Measurements from ENCODE around the gene GALNT11. TPM values are rescaled to one million over a fixed set of nuclear protein-coding genes. Genes with fewer than 3 reads are reported as not detected.

The GALNT11 gene
- total RNA-seq, 1 donor from 2014 or later: 65.5 TPM

DNA sequence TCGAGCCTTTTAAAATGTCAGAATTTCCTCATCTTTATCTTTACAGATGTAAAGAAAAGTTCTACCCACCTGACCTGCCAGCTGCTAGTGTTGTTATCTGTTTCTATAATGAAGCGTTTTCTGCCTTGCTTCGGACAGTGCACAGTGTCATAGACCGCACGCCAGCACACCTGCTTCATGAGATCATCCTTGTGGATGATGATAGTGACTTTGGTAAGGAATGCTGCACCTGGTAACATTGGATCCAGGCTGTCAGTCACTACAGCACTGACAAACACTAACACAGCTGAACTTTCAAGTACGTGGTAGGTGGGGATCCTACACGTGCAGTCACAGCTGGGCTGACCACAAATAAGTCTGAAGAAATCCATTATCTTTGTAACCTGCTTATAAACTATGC, 77.6 kb downstream of the GALNT11 start:
- TF ChIP-seq, protein P1, sequence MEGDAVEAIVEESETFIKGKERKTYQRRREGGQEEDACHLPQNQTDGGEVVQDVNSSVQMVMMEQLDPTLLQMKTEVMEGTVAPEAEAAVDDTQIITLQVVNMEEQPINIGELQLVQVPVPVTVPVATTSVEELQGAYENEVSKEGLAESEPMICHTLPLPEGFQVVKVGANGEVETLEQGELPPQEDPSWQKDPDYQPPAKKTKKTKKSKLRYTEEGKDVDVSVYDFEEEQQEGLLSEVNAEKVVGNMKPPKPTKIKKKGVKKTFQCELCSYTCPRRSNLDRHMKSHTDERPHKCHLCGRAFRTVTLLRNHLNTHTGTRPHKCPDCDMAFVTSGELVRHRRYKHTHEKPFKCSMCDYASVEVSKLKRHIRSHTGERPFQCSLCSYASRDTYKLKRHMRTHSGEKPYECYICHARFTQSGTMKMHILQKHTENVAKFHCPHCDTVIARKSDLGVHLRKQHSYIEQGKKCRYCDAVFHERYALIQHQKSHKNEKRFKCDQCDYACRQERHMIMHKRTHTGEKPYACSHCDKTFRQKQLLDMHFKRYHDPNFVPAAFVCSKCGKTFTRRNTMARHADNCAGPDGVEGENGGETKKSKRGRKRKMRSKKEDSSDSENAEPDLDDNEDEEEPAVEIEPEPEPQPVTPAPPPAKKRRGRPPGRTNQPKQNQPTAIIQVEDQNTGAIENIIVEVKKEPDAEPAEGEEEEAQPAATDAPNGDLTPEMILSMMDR (IDR thresholded peaks at IDR 0.05): no peak
- TF ChIP-seq EZH2phosphoT487 (IDR thresholded peaks at IDR 0.05) (no peak), EZH2 (IDR thresholded peaks at IDR 0.05) (no peak)
- Mint-ChIP-seq H3K4me3 (no peak overlapping the region), H3K4me1 (no peaks in the 10 kb centered on the region), H3K9me3 (no peaks in the 10 kb centered on the region), H3K27me3 (ENCODE audit: insufficient read depth, low read depth) (no peaks in the 10 kb centered on the region), H3K36me3 (peaks cover 22% of the 10 kb centered on the region), H3K27ac (no peak overlapping the region)
- Histone ChIP-seq H3K4me3 (no peak overlapping the region), H3K79me2 (ENCODE audit: low read depth) (no peaks in the 10 kb centered on the region), H3K9ac (no peak overlapping the region), H3K36me3 (no peaks in the 10 kb centered on the region), H3K9me3 (ENCODE audit: low read depth) (no peaks in the 10 kb centered on the region), H3K27ac (no peak overlapping the region), H3F3A (ENCODE audit: low read depth) (no peaks in the 10 kb centered on the region), H3K4me1 (no peaks in the 10 kb centered on the region), H4K20me1 (ENCODE audit: low read depth) (no peaks in the 10 kb centered on the region), H3K4me2 (no peak overlapping the region), H3K27me3 (no peaks in the 10 kb centered on the region), H2AFZ (replicated peaks) (no peak overlapping the region)
- DNase-seq (ENCODE audit: low spot score): no peak

DNA sequence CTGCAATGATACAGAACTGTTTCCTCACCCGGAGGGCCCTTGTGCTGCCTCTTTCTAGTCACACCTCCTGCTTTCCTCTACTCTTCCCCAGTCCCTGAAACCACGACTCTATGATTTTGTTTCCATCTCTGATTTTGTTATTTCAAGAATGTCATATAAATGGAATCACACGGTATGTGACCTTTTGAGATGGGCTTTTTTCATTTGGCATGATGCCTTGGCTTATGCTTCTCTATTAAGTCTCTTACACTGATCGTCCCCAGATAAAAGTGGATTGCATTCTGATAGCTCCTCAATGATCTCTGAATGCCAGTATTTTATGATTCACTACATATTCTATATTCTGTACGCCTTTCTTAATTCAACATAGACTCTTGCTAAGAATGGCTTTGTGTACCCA, 78.2 kb downstream of the GALNT11 start:
- H3K27me3 ChIP-seq: no peaks in the 10 kb centered on the region
- Mint-ChIP-seq H3K36me3 (peaks cover 23% of the 10 kb centered on the region), H3K9me3 (no peaks in the 10 kb centered on the region), H3K27me3 (ENCODE audit: insufficient read depth, low read depth) (no peaks in the 10 kb centered on the region), H3K27ac (no peak overlapping the region), H3K4me1 (no peaks in the 10 kb centered on the region), H3K4me3 (no peak overlapping the region)
- H3K4me1 ChIP-seq: no peaks in the 10 kb centered on the region
- DNase-seq (ENCODE audit: low spot score): no peak
- no peak overlapping the region for H3K9ac ChIP-seq
- no peak overlapping the region for H3K4me2 ChIP-seq
- no peaks in the 10 kb centered on the region for H4K20me1 ChIP-seq (ENCODE audit: low read depth)
- H3K4me3 ChIP-seq: no peak overlapping the region
- no peak overlapping the region for H2AFZ ChIP-seq (replicated peaks)
- H3K27ac ChIP-seq: no peak overlapping the region
- no peaks in the 10 kb centered on the region for H3K79me2 ChIP-seq (ENCODE audit: low read depth)
- H3F3A ChIP-seq (ENCODE audit: low read depth): no peaks in the 10 kb centered on the region
- no peaks in the 10 kb centered on the region for H3K9me3 ChIP-seq (ENCODE audit: low read depth)
- H3K36me3 ChIP-seq: no peaks in the 10 kb centered on the region
- TF ChIP-seq EZH2phosphoT487 (IDR thresholded peaks at IDR 0.05): no peak
- TF ChIP-seq EZH2 (IDR thresholded peaks at IDR 0.05): no peak
- TF ChIP-seq, protein P1 (IDR thresholded peaks at IDR 0.05): no peak

DNA sequence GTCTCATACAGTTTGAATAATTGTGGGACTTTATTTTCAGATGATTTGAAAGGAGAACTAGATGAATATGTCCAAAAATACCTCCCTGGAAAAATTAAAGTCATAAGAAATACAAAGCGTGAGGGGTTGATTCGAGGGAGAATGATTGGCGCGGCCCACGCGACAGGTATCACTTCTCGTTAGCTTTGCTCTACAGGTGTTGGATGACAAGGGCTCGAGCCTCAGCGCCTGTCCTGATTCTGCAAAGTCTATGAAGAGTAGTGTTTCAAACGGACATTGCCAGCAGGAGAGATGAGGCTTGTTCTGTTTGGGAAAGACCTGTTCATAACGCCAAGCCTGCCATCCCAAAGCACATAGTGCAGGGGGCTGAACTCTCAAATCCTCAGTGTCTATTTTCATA, 79.7 kb downstream of the GALNT11 start:
- Histone ChIP-seq H3K9ac (no peak overlapping the region), H3K27ac (no peak overlapping the region), H3K36me3 (no peaks in the 10 kb centered on the region), H2AFZ (replicated peaks) (no peak overlapping the region), H3K79me2 (ENCODE audit: low read depth) (no peaks in the 10 kb centered on the region), H3K27me3 (no peaks in the 10 kb centered on the region), H3K9me3 (ENCODE audit: low read depth) (no peaks in the 10 kb centered on the region), H3F3A (ENCODE audit: low read depth) (no peaks in the 10 kb centered on the region), H3K4me1 (no peaks in the 10 kb centered on the region), H3K4me3 (no peak overlapping the region), H4K20me1 (ENCODE audit: low read depth) (no peaks in the 10 kb centered on the region), H3K4me2 (no peak overlapping the region)
- H3K36me3 Mint-ChIP-seq: peaks cover 25% of the 10 kb centered on the region
- no peaks in the 10 kb centered on the region for H3K9me3 Mint-ChIP-seq
- H3K4me1 Mint-ChIP-seq: no peaks in the 10 kb centered on the region
- no peaks in the 10 kb centered on the region for H3K27me3 Mint-ChIP-seq (ENCODE audit: insufficient read depth, low read depth)
- no peak for DNase-seq (ENCODE audit: low spot score)
- TF ChIP-seq EZH2phosphoT487 (IDR thresholded peaks at IDR 0.05) (no peak), EZH2 (IDR thresholded peaks at IDR 0.05) (no peak)
- TF ChIP-seq, protein P1 (IDR thresholded peaks at IDR 0.05): no peak
- no peak overlapping the region for H3K27ac Mint-ChIP-seq
- H3K4me3 Mint-ChIP-seq: no peak overlapping the region
